Measurements from ENCODE around the gene TMEM269. TPM values are rescaled to one million over a fixed set of nuclear protein-coding genes. Genes with fewer than 3 reads are reported as not detected.

The TMEM269 gene, protein sequence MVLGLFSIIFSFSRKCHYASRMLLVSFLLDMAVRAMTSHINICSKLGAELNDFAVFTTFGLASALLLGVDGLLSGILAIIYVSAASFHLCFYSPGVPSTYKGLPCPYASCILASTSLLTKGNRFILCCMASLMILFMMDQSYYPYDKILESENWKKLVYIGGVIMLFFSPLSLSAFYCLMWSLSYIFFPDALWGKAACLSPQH
- 0.58 and 0.68 TPM in 2 replicates for total RNA-seq (2022)
- Bru-seq, nascent RNA, result percentile 40 among the genes with signal in this experiment
- BruChase-seq, experiment 1, labeled RNA remaining after a 2-hour chase, result percentile 51 among the genes with signal in this experiment
- percentile 55 among the genes with signal in this experiment for BruChase-seq, experiment 2, labeled RNA remaining after a 6-hour chase
- long read RNA-seq, result 0 reads

- TF ChIP-seq, protein P1, sequence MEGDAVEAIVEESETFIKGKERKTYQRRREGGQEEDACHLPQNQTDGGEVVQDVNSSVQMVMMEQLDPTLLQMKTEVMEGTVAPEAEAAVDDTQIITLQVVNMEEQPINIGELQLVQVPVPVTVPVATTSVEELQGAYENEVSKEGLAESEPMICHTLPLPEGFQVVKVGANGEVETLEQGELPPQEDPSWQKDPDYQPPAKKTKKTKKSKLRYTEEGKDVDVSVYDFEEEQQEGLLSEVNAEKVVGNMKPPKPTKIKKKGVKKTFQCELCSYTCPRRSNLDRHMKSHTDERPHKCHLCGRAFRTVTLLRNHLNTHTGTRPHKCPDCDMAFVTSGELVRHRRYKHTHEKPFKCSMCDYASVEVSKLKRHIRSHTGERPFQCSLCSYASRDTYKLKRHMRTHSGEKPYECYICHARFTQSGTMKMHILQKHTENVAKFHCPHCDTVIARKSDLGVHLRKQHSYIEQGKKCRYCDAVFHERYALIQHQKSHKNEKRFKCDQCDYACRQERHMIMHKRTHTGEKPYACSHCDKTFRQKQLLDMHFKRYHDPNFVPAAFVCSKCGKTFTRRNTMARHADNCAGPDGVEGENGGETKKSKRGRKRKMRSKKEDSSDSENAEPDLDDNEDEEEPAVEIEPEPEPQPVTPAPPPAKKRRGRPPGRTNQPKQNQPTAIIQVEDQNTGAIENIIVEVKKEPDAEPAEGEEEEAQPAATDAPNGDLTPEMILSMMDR (IDR thresholded peaks at IDR 0.05; ENCODE audit: insufficient read depth in 1 of 2, low read depth in 1 of 2, low read length in 1 of 2, severe bottlenecking in 1 of 2, unreplicated experiment in 1 of 2), result no peak
- intact Hi-C loops (cut with micrococcal nuclease; ENCODE audit: unreplicated experiment), result no loop called here
- Histone ChIP-seq H3K27me3 (replicated peaks; ENCODE audit: control insufficient read depth, insufficient read depth, low read length) (no peaks in the 10 kb centered on the region), H3K9me3 (no peaks in the 10 kb centered on the region), H3K4me3 (ENCODE audit: low read depth, low read length) (no peak within 1 kb of the TSS), H3K36me3 (ENCODE audit: control insufficient read depth, insufficient read depth, low read length) (no peaks in the 10 kb centered on the region), H3K4me1 (no peaks in the 10 kb centered on the region)
- BruUV-seq (replicated peaks), result no TSS peak
- no peak for DNase-seq
- Mint-ChIP-seq H3K36me3 (ENCODE audit: insufficient read depth, unreplicated experiment) (peaks cover 24% of the 10 kb centered on the region), H3K27ac (ENCODE audit: unreplicated experiment) (no peak within 1 kb of the TSS), H3K9me3 (ENCODE audit: unreplicated experiment) (no peaks in the 10 kb centered on the region), H3K4me3 (ENCODE audit: unreplicated experiment) (no peak within 1 kb of the TSS), H3K27me3 (ENCODE audit: insufficient read depth, unreplicated experiment) (no peaks in the 10 kb centered on the region), H3K4me1 (ENCODE audit: low read depth, unreplicated experiment) (no peaks in the 10 kb centered on the region)
- POLR2A ChIA-PET, result no interaction called here
- CTCF ChIA-PET, result no interaction called here
Measured at GRCh38 chr1:42784946-42785693, at the start of gene TMEM269. TSS of gene TMEM269 (plus strand) at chr1:42784991. CDS start at chr1:42789894, 4,903 bp downstream.

DNA sequence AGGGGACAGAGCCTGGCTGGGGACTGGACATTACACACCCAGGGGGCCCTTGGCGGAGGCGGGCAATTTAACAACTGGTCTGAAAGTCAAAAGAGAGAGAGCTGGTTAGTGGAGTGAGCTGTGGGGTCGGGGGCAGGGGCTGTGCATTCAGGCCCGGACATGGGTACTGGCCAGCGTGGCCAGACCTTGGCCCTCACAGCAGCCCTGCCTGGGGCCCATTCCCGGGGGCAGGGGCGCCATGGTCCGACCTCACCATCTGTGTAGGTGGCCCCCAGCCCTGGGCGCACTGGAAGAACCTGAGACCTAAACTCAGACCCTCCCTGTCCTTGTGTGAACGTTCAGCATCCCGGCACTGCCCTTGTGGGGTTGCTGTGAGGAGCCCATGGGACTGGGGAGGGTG lies 49.7 kb upstream of the TMEM269 start:
- H3K27me3 Mint-ChIP-seq (ENCODE audit: insufficient read depth, unreplicated experiment), result no peaks in the 10 kb centered on the region
- DNase-seq, result no peak
- no peak overlapping the region for H3K4me3 ChIP-seq (ENCODE audit: low read depth, low read length)
- peaks cover 12% of the 10 kb centered on the region for H3K4me1 Mint-ChIP-seq (ENCODE audit: low read depth, unreplicated experiment)
- no peak overlapping the region for H3K27ac Mint-ChIP-seq (ENCODE audit: unreplicated experiment)
- H3K36me3 ChIP-seq (ENCODE audit: control insufficient read depth, insufficient read depth, low read length), result no peaks in the 10 kb centered on the region
- BruUV-seq (replicated peaks), result no TSS peak
- no peak overlapping the region for H3K4me3 Mint-ChIP-seq (ENCODE audit: unreplicated experiment)
- H3K9me3 ChIP-seq, result no peaks in the 10 kb centered on the region
- H3K27me3 ChIP-seq (replicated peaks; ENCODE audit: control insufficient read depth, insufficient read depth, low read length), result no peaks in the 10 kb centered on the region
- no peaks in the 10 kb centered on the region for H3K36me3 Mint-ChIP-seq (ENCODE audit: insufficient read depth, unreplicated experiment)
- TF ChIP-seq, protein P1 (IDR thresholded peaks at IDR 0.05; ENCODE audit: insufficient read depth in 1 of 2, low read depth in 1 of 2, low read length in 1 of 2, severe bottlenecking in 1 of 2, unreplicated experiment in 1 of 2), result no peak
- H3K9me3 Mint-ChIP-seq (ENCODE audit: unreplicated experiment), result no peaks in the 10 kb centered on the region
- ChIA-PET POLR2A (no interaction called here), CTCF (interaction anchor here (1.4 kb wide), 1 partner anchor 22 kb away, joined by 4 read pairs; no protein-coding TSS in a partner anchor)
- peaks cover 18% of the 10 kb centered on the region for H3K4me1 ChIP-seq
- intact Hi-C loops (cut with micrococcal nuclease; ENCODE audit: unreplicated experiment), result no loop called here

DNA sequence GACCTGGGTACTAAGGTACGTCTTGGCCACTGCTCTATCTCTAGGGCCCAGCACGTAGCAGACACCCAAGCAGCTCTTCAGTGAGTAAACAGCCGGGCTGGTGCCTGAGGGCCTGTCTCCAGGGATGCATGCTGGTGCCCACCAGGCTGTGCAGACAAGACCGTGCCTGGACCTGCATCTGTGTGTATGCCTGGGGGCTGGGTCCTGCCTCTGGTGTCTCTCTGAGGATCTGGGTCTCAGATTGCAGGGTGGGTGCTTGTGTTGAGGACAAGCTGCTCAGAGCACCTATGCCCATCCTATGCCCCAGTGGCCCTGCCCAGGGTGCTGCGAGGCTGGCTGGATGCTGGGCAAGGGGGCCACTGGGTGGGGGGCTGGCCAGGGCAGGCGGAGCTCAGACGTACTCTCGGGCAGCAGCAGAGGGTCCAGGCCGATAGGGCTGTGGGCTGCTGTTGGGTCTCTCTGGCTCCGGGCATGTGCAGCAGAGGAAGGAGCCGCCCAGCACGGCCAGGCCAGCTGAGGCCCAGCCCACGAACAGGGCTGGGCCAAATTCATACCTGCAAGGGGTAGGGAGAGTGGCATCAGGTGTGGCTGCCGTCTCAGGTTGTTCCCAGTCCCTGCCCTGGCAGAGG lies 49.2 kb upstream of the TMEM269 start:
- DNase-seq, result no peak
- ChIA-PET POLR2A (no interaction called here), CTCF (interaction anchor here (0.6 to 1.4 kb wide), 3 partner anchors 19 to 129 kb away, joined by 3 to 4 read pairs (median 3); no protein-coding TSS in a partner anchor)
- peaks cover 12% of the 10 kb centered on the region for H3K4me1 Mint-ChIP-seq (ENCODE audit: low read depth, unreplicated experiment)
- intact Hi-C loops (cut with micrococcal nuclease; ENCODE audit: unreplicated experiment), result no loop called here
- no peaks in the 10 kb centered on the region for H3K9me3 Mint-ChIP-seq (ENCODE audit: unreplicated experiment)
- BruUV-seq (replicated peaks), result no TSS peak
- no peaks in the 10 kb centered on the region for H3K36me3 Mint-ChIP-seq (ENCODE audit: insufficient read depth, unreplicated experiment)
- H3K4me3 Mint-ChIP-seq (ENCODE audit: unreplicated experiment), result no peak overlapping the region
- no peak overlapping the region for H3K27ac Mint-ChIP-seq (ENCODE audit: unreplicated experiment)
- H3K36me3 ChIP-seq (ENCODE audit: control insufficient read depth, insufficient read depth, low read length), result no peaks in the 10 kb centered on the region
- peaks cover 23% of the 10 kb centered on the region for H3K4me1 ChIP-seq
- H3K27me3 Mint-ChIP-seq (ENCODE audit: insufficient read depth, unreplicated experiment), result no peaks in the 10 kb centered on the region
- TF ChIP-seq, protein P1 (IDR thresholded peaks at IDR 0.05; ENCODE audit: insufficient read depth in 1 of 2, low read depth in 1 of 2, low read length in 1 of 2, severe bottlenecking in 1 of 2, unreplicated experiment in 1 of 2), result no peak
- no peaks in the 10 kb centered on the region for H3K9me3 ChIP-seq
- no peaks in the 10 kb centered on the region for H3K27me3 ChIP-seq (replicated peaks; ENCODE audit: control insufficient read depth, insufficient read depth, low read length)
- no peak overlapping the region for H3K4me3 ChIP-seq (ENCODE audit: low read depth, low read length)

Measured in Caco-2 (cell line).